ENCODE measurements around the gene CFAP99. TPM values are rescaled to one million over a fixed set of nuclear protein-coding genes. Genes with fewer than 3 reads are reported as not detected.
A peak's percentile ranks its signal among the peaks of the same experiment; 100 is the strongest.

CFAP99 gene
- total RNA-seq, 1 donor from 2014 or later = not detected

DNA sequence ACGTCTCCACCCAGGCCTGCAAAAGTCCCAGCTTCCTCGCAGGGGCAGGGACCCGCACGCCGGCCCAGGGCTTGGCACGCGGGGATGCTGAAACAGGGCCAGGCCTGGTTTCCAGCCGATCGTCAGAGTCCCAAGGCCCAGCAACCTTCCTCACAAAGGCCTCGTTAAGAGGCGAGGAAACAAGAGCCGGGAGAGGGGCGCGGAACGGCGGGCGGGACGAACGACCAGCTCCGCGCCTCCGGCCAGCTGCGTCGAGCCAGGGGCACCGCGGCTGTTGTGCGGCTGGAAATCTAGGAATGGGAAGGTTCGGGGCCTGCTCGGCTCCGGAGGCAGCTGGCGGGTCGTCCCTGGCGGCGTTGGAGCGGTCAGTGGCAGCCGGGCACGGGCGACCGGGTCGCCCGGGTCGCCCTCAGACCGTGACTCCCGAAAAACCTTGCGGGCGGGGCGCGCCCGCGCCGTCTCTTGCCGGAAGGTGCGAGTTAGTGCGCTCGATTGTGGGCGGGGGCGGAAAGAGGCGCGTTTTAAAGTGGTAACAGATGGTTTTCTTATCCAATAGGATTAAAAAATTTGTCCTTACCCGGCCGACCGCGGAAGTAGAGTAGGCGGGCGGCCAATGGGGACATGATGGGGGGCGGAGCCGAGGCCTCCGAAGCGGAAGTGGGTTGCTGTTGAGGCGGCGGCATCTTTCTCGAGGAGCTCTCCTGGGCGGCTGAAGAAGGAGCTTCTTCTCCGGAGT lies 49.9 kb downstream of the CFAP99 start, which contains the start of gene RNF4:
Gene RNF4, plus strand, starts transcription at position 651 of the 736 bp plus-strand sequence. CDS start 21,388 bp downstream, outside the sequence.
- H3K27me3 Mint-ChIP-seq (ENCODE audit: low read depth) = peaks cover 4% of the 10 kb centered on the region

DNA sequence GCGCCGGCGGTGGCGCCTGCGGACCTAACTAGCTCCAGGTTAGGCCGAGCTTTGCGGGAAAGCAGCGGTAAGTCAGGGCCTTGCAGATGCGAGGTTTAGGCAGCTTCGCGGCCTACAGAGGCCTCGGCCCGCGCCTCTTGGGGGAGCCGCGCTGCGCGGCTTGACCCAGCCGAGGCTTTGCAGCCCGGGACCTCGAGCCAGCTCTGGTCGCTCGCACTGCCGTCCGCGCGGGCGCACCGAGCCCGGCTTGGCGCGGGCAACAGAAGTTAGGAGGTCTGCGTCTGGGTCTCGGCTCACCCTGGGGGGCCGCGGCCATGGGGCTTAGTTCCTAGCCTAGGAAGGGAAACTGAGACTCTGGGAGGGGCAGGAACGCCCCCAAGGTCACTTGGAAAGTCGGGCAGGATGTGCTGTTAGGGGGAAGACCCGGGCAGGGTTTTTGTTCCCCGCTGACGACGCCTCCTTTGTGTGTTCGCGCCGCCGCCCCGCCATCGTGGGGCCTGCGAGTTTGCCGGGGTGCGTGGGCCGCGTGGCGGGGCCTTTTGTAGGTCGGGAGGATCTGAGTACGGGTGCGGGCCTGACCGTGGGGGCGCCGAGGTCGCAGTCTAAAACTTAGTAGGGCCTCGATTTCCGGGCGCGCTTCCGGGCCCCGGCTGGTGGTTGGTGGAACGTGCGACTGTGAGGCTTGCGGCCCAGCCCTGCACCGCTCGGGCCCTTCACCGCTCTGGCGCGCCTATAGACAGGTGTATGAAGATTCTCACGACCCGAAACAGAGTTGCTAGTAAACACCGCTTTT lies 50.6 kb downstream of the CFAP99 start:
- peak overlapping the region; percentile 92 for H3K4me3 Mint-ChIP-seq (ENCODE audit: low read depth)
- peaks cover 2% of the 10 kb centered on the region for H3K27me3 Mint-ChIP-seq (ENCODE audit: low read depth)
- intact Hi-C loops (cut with micrococcal nuclease) = loop anchor here (1.0 to 10.0 kb wide), 9 partner anchors 15 to 755 kb away; partner anchors contain the start of genes CFAP99, FAM193A, HAUS3 and MXD4
- H3K4me1 Mint-ChIP-seq (ENCODE audit: low read depth) = peaks cover 27% of the 10 kb centered on the region
- H3K36me3 Mint-ChIP-seq (ENCODE audit: low read depth) = peaks cover 55% of the 10 kb centered on the region
- no peaks in the 10 kb centered on the region for H3K9me3 Mint-ChIP-seq
- DNase-seq (ENCODE audit: low spot score) = peak; percentile 73
- peak overlapping the region; percentile 96 for H3K27ac Mint-ChIP-seq

More for the DNA sequence above, 49.9 kb downstream of the CFAP99 start, which contains the start of gene RNF4:
- peak; percentile 96 for DNase-seq (ENCODE audit: low spot score)
- Mint-ChIP-seq H3K36me3 (ENCODE audit: low read depth) (peaks cover 49% of the 10 kb centered on the region), H3K4me3 (ENCODE audit: low read depth) (peak within 1 kb of the TSS; percentile 92), H3K27ac (peak within 1 kb of the TSS; percentile 96), H3K9me3 (no peaks in the 10 kb centered on the region), H3K4me1 (ENCODE audit: low read depth) (peaks cover 27% of the 10 kb centered on the region)
- intact Hi-C loops (cut with micrococcal nuclease) = loop anchor here (1.0 to 10.0 kb wide), 9 partner anchors 16 to 754 kb away; partner anchors contain the start of genes CFAP99, FAM193A, HAUS3 and MXD4

DNA sequence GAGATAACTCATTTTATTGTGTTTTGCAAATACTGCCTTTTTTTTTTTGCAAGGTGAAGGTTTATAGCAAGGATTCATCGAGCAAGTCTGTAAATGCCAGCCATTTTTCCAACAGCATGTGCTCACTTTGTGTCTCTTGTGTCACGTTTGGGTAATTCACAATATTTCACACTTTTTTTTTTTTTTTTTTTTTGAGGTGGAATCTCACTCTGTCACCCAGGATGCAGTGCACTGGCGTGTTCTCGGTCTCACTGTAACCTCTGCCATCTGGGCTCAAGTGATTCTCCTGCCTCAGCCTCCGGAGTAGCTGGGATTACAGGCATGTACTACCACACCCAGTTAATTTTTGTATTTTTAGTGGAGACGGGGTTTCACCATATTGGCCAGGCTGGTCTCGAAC lies 52.0 kb downstream of the CFAP99 start:
- Mint-ChIP-seq H3K9me3 (no peaks in the 10 kb centered on the region), H3K27me3 (ENCODE audit: low read depth) (no peaks in the 10 kb centered on the region), H3K36me3 (ENCODE audit: low read depth) (peaks cover 64% of the 10 kb centered on the region), H3K4me3 (ENCODE audit: low read depth) (peak overlapping the region; percentile 92), H3K4me1 (ENCODE audit: low read depth) (peaks cover 31% of the 10 kb centered on the region), H3K27ac (peak overlapping the region; percentile 96)
- intact Hi-C loops (cut with micrococcal nuclease) = no loop called here
- DNase-seq (ENCODE audit: low spot score) = no peak

DNA sequence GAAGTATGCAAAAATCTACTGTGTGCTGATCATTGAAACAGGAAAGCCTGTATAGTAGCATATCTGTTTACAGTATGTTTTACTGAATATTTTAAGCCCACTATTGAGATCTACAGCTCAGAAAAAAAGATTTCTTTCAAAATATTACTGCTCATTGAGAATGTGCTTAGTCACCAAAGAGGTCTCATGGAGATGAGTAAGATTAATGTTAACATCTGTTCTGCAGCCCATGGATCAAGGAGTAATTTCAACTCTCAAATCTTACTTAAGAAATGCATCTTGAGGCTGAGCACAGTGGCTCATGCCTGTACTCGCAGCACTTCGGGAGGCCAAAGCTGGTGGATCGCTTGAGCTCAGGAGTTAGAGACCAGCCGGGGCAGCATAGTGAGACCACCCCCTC lies 53.4 kb downstream of the CFAP99 start:
- intact Hi-C loops (cut with micrococcal nuclease) = no loop called here
- Mint-ChIP-seq H3K4me1 (ENCODE audit: low read depth) (peaks cover 37% of the 10 kb centered on the region), H3K9me3 (no peaks in the 10 kb centered on the region), H3K27me3 (ENCODE audit: low read depth) (no peaks in the 10 kb centered on the region), H3K36me3 (ENCODE audit: low read depth) (peaks cover 72% of the 10 kb centered on the region), H3K27ac (no peak overlapping the region), H3K4me3 (ENCODE audit: low read depth) (no peak overlapping the region)
- no peak for DNase-seq (ENCODE audit: low spot score)

DNA sequence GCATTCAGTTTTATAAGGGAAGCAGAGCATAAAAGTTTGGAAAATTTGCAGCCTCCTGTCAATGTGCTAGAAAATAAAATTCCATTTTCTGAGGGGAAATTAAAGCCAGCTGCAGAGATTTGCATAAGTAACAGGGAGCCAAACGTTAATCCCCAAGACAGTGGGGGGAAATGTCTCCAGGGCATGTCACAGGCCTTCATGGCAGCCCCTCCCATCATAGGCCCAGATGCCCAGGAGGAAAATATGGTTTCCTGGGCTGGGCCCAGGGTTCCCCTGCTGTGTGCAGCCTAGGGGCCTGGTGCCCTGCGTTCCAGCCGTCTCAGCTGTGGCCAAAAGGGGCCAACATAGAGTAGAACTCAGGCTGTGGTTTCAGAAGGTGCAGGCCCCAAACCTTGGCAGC lies 59.5 kb downstream of the CFAP99 start:
- intact Hi-C loops (cut with micrococcal nuclease) = no loop called here
- H3K4me3 Mint-ChIP-seq (ENCODE audit: low read depth) = no peak overlapping the region
- peaks cover 65% of the 10 kb centered on the region for H3K36me3 Mint-ChIP-seq (ENCODE audit: low read depth)
- H3K27me3 Mint-ChIP-seq (ENCODE audit: low read depth) = no peaks in the 10 kb centered on the region
- H3K9me3 Mint-ChIP-seq = no peaks in the 10 kb centered on the region
- peaks cover 60% of the 10 kb centered on the region for H3K4me1 Mint-ChIP-seq (ENCODE audit: low read depth)
- DNase-seq (ENCODE audit: low spot score) = no peak
- H3K27ac Mint-ChIP-seq = peak overlapping the region; percentile 2

DNA sequence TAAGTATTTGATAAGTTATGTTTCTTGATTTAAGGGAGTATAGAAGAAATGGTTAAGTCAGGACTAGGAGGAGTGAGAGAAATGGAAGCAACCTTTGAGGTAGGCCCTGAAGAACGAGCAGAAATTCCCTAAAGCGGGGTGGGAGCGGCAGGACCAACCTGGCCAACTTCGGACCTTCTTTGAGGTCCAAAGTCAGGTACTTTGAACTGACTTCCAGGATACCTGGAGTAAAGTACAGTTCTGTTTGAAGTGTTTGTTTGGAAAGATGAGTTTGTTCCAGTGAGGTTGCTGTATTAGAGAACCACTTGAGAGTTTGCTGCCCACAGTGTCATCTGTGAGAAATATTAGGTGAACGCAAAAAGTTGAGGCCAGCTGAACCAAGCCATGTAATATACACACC lies 61.9 kb downstream of the CFAP99 start:
- H3K27ac Mint-ChIP-seq = no peak overlapping the region
- no peaks in the 10 kb centered on the region for H3K27me3 Mint-ChIP-seq (ENCODE audit: low read depth)
- H3K9me3 Mint-ChIP-seq = no peaks in the 10 kb centered on the region
- peaks cover 73% of the 10 kb centered on the region for H3K4me1 Mint-ChIP-seq (ENCODE audit: low read depth)
- no peak overlapping the region for H3K4me3 Mint-ChIP-seq (ENCODE audit: low read depth)
- intact Hi-C loops (cut with micrococcal nuclease) = no loop called here
- DNase-seq (ENCODE audit: low spot score) = no peak
- peaks cover 48% of the 10 kb centered on the region for H3K36me3 Mint-ChIP-seq (ENCODE audit: low read depth)

DNA sequence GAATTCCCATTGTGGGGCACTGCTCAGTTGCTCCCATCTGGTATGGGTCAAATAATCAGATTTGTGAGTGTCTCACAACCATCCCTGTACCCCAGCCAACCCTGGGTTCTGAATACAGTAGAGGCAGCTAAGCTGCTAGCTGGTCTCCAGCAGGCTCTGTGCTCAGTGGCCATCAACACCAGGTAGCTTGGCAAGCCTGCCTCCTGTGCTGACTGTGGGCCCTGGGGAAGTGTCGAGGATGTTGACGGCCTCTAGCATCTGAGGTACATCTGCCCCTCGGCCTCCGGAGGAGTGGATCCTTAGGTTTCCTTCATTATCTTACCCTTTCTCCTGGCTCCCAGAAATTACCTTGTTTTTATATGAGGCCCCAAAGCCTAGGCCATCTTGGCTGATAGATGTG lies 63.4 kb downstream of the CFAP99 start:
- intact Hi-C loops (cut with micrococcal nuclease) = no loop called here

DNA sequence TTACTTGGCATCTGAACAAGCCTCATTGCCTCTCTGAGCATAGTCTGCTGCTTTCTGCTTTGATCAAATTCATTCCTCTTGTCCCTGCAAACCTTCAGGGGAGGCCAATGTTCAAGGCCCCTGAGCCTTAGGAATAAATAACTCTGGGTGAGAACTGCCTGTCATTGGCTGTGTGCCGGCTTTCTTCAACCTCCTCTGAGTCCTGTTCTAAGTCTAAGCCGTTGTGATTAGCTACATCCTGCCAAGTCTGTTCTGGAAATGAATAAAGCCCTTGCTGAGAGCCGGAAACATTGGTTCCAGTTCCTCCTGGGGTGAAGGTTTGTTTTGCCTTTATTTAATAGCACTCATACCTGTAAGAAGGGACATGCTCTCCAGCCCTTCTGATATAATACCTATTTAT lies 63.9 kb downstream of the CFAP99 start:
- H3K27ac Mint-ChIP-seq = peak overlapping the region; percentile 91
- intact Hi-C loops (cut with micrococcal nuclease) = no loop called here
- peaks cover 75% of the 10 kb centered on the region for H3K4me1 Mint-ChIP-seq (ENCODE audit: low read depth)
- H3K9me3 Mint-ChIP-seq = no peaks in the 10 kb centered on the region
- no peak for DNase-seq (ENCODE audit: low spot score)
- peak overlapping the region; percentile 52 for H3K4me3 Mint-ChIP-seq (ENCODE audit: low read depth)
- H3K27me3 Mint-ChIP-seq (ENCODE audit: low read depth) = no peaks in the 10 kb centered on the region
- H3K36me3 Mint-ChIP-seq (ENCODE audit: low read depth) = peaks cover 29% of the 10 kb centered on the region

More for the DNA sequence above, 63.4 kb downstream of the CFAP99 start:
- DNase-seq (ENCODE audit: low spot score) = no peak
- Mint-ChIP-seq H3K27me3 (ENCODE audit: low read depth) (no peaks in the 10 kb centered on the region), H3K27ac (peak overlapping the region; percentile 91), H3K9me3 (no peaks in the 10 kb centered on the region), H3K4me3 (ENCODE audit: low read depth) (no peak overlapping the region), H3K4me1 (ENCODE audit: low read depth) (peaks cover 75% of the 10 kb centered on the region), H3K36me3 (ENCODE audit: low read depth) (peaks cover 34% of the 10 kb centered on the region)

DNA sequence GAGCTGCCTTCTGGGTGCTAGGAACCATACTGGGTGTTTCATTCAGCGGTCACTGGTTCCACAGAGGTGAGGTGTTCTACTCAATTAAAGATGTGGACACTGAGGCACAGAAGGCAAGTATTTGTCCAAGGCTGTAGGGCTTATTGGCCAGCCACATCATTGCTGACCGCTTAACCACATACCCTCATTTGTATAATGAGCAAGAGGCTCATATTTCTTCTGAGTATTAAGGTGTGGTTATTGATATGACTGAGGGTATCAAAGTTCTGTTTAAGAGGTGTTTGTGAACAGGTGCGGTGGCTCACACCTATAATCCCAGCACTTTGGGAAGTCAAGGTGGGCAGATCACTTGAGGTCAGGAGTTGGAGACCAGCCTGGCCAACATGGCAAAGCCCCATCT lies 64.5 kb downstream of the CFAP99 start:
- no peak for DNase-seq (ENCODE audit: low spot score)
- H3K27me3 Mint-ChIP-seq (ENCODE audit: low read depth) = no peaks in the 10 kb centered on the region
- peak overlapping the region; percentile 91 for H3K27ac Mint-ChIP-seq
- H3K4me1 Mint-ChIP-seq (ENCODE audit: low read depth) = peaks cover 76% of the 10 kb centered on the region
- H3K4me3 Mint-ChIP-seq (ENCODE audit: low read depth) = no peak overlapping the region
- H3K36me3 Mint-ChIP-seq (ENCODE audit: low read depth) = peaks cover 26% of the 10 kb centered on the region
- no peaks in the 10 kb centered on the region for H3K9me3 Mint-ChIP-seq
- intact Hi-C loops (cut with micrococcal nuclease) = no loop called here

DNA sequence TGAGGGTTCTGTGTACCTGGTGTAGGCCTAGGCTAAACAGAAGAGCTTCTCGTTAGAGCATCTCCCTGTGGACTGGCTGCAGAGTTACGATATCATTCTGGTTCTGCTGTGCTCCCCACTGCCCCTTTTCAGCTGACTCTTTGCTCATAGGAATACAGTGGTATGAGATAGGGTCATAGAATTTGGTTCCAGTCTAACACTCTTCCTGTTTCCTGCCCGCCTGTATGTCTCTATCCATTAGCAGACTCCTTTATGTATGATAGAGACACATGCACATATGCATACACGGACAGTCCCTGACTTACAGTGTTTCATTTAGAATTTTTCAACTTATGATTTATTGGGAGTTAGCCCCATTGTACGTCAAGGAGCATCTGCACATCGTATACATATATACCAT lies 65.4 kb downstream of the CFAP99 start:
- peak overlapping the region; percentile 9 for H3K27ac Mint-ChIP-seq
- DNase-seq (ENCODE audit: low spot score) = no peak
- H3K4me3 Mint-ChIP-seq (ENCODE audit: low read depth) = no peak overlapping the region
- H3K9me3 Mint-ChIP-seq = no peaks in the 10 kb centered on the region
- peaks cover 25% of the 10 kb centered on the region for H3K36me3 Mint-ChIP-seq (ENCODE audit: low read depth)
- intact Hi-C loops (cut with micrococcal nuclease) = loop anchor here (2.0 kb wide), 1 partner anchor 15 kb away; the partner anchor contains the start of gene RNF4
- H3K27me3 Mint-ChIP-seq (ENCODE audit: low read depth) = no peaks in the 10 kb centered on the region
- peaks cover 68% of the 10 kb centered on the region for H3K4me1 Mint-ChIP-seq (ENCODE audit: low read depth)

DNA sequence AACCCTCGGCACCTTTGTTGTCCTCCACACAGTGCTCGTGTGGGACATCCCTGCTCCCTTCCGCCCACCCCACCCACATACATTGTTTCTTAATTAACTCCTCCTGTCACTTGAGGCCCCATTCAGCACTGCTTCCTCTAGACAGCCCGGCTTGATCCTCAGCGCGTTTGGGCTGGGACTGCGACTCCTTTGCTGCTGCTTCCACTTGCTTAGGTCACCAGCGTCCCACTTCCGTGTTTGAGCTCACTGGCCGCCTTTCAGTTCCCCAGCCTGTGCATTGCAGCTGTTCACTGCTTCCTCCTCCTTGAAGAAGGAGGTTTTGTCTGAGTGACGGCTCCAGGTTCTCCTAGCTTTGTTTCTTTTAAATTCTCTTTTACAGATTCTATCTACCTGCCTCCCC lies 66.2 kb downstream of the CFAP99 start:
- Mint-ChIP-seq H3K9me3 (no peaks in the 10 kb centered on the region), H3K27me3 (ENCODE audit: low read depth) (no peaks in the 10 kb centered on the region), H3K27ac (peak overlapping the region; percentile 67), H3K4me3 (ENCODE audit: low read depth) (peak overlapping the region; percentile 59), H3K36me3 (ENCODE audit: low read depth) (peaks cover 26% of the 10 kb centered on the region), H3K4me1 (ENCODE audit: low read depth) (peaks cover 66% of the 10 kb centered on the region)
- DNase-seq (ENCODE audit: low spot score) = peak; percentile 67
- intact Hi-C loops (cut with micrococcal nuclease) = loop anchor here (2.0 kb wide), 1 partner anchor 16 kb away; the partner anchor contains the start of gene RNF4

DNA sequence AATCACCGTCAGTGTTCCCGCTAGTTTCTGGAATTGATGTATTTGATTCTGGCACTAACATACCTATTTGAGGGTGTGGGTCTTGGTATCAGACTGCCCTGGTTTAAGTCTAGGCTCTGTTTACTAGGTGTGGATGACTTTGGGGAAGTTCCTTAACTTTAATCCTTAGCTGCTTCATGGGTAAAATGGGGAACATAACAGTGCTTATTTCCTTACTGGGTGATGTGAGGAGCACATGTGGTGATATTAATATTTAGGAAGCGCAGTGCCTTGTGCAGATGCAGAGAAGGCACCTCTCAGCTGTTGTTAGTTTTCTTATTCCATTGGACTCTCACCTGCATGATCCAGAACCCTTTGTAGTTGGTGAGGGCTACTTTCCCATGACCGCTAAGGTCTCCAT lies 67.2 kb downstream of the CFAP99 start:
- Mint-ChIP-seq H3K27ac (no peak overlapping the region), H3K9me3 (no peaks in the 10 kb centered on the region), H3K4me3 (ENCODE audit: low read depth) (no peak overlapping the region), H3K27me3 (ENCODE audit: low read depth) (no peaks in the 10 kb centered on the region), H3K4me1 (ENCODE audit: low read depth) (peaks cover 68% of the 10 kb centered on the region), H3K36me3 (ENCODE audit: low read depth) (peaks cover 36% of the 10 kb centered on the region)
- no peak for DNase-seq (ENCODE audit: low spot score)
- intact Hi-C loops (cut with micrococcal nuclease) = loop anchor here (2.0 kb wide), 1 partner anchor 17 kb away; the partner anchor contains the start of gene RNF4

Data from activated T-helper 2 cell treated with anti-CD3 and anti-CD28 coated beads, Interferon-gamma antibody, Interleukin-2, Interleukin-4, amounts not matched to agents 10 μg/mL and 5 μg/mL and 100 μg/mL, durations not matched to agents 14 hours and 24 hours and 36 hours (primary cell).